ENCODE data around the gene PPM1M.

Gene PPM1M

GRCh38 chr3:52197842-52198625, 47.5 kb upstream of the PPM1M start, which contains the start of gene ALAS1:
ALAS1 (plus strand) TSS chr3:52198160; CDS start chr3:52199242, 1,082 bp downstream.
- Histone ChIP-seq H3K9me3 (ENCODE audit: insufficient read depth, low read depth, low read length) (peaks cover 2% of the 10 kb centered on the region), H3K27me3 (ENCODE audit: insufficient read depth, low read length) (no peaks in the 10 kb centered on the region), H3K18ac (ENCODE audit: low read length) (peak within 1 kb of the TSS; percentile 99), H3K4ac (ENCODE audit: low read depth, low read length) (peak within 1 kb of the TSS; percentile 85), H3K4me2 (ENCODE audit: low read length) (peak within 1 kb of the TSS; percentile 77), H2AK5ac (ENCODE audit: low read length) (peak within 1 kb of the TSS; percentile 93), H3K23ac (ENCODE audit: low read length) (no peak within 1 kb of the TSS), H2AFZ (ENCODE audit: insufficient read depth, low read length, poor library complexity) (peak within 1 kb of the TSS; percentile 94), H3K4me1 (ENCODE audit: control insufficient read depth in 1 of 2, insufficient read depth in 2 of 2, low read length in 2 of 2) (peaks cover 11 to 14% of the 10 kb centered on the region in 2 experiments), H3K36me3 (ENCODE audit: control insufficient read depth in 1 of 2, insufficient read depth in 2 of 2, low read length in 2 of 2) (peaks cover 12% of the 10 kb centered on the region in 2 experiments), H2BK12ac (ENCODE audit: low read length) (peak within 1 kb of the TSS; percentile 59), H3K27ac (ENCODE audit: low read depth, low read length) (peak within 1 kb of the TSS; percentile 79), H3K79me1 (ENCODE audit: low read length) (peaks cover 11% of the 10 kb centered on the region), H4K12ac (ENCODE audit: low read depth, low read length) (peak within 1 kb of the TSS; percentile 79), H4K91ac (ENCODE audit: low read depth, low read length) (peak within 1 kb of the TSS; percentile 95), H3K4me3 (ENCODE audit: low read depth, low read length) (peak within 1 kb of the TSS; percentile 95), H3K14ac (ENCODE audit: low read length) (peak within 1 kb of the TSS; percentile 98), H3K9ac (ENCODE audit: low read length) (peak within 1 kb of the TSS; percentile 88), H2BK5ac (ENCODE audit: low read depth, low read length, poor library complexity) (peak within 1 kb of the TSS; percentile 88), H2BK120ac (ENCODE audit: insufficient read depth, low read length, poor library complexity) (peak within 1 kb of the TSS; percentile 88), H3K79me2 (ENCODE audit: control insufficient read depth, insufficient read depth, low read length, poor library complexity) (peaks cover 7% of the 10 kb centered on the region), H4K8ac (ENCODE audit: low read depth, low read length) (peak within 1 kb of the TSS; percentile 94)
- no CpG with 5 or more reads among the region's 71 CpGs for WGBS (ENCODE audit: extremely low coverage, insufficient coverage, insufficient read length)
- DNase-seq: peak; percentile 93 to 98

- DNase-seq: peak in 1 of 2 donors; percentile 41
- Histone ChIP-seq H3K27ac (ENCODE audit: low read depth, low read length) (no peak overlapping the region), H4K8ac (ENCODE audit: low read depth, low read length) (peak overlapping the region; percentile 94), H3K9ac (ENCODE audit: low read length) (peak overlapping the region; percentile 88), H3K4me1 (ENCODE audit: control insufficient read depth in 1 of 2, insufficient read depth in 2 of 2, low read length in 2 of 2) (peaks cover 11 to 14% of the 10 kb centered on the region in 2 experiments), H3K9me3 (ENCODE audit: insufficient read depth, low read depth, low read length) (peaks cover 2% of the 10 kb centered on the region), H2BK12ac (ENCODE audit: low read length) (no peak overlapping the region), H3K18ac (ENCODE audit: low read length) (peak overlapping the region; percentile 99), H4K12ac (ENCODE audit: low read depth, low read length) (peak overlapping the region; percentile 79), H3K4me3 (ENCODE audit: low read depth, low read length) (peak overlapping the region; percentile 95), H3K27me3 (ENCODE audit: insufficient read depth, low read length) (no peaks in the 10 kb centered on the region), H3K79me2 (ENCODE audit: control insufficient read depth, insufficient read depth, low read length, poor library complexity) (peaks cover 7% of the 10 kb centered on the region), H3K36me3 (ENCODE audit: control insufficient read depth in 1 of 2, insufficient read depth in 2 of 2, low read length in 2 of 2) (peaks cover 18 to 21% of the 10 kb centered on the region in 2 experiments), H2AFZ (ENCODE audit: insufficient read depth, low read length, poor library complexity) (peak overlapping the region; percentile 94), H3K4me2 (ENCODE audit: low read length) (peak overlapping the region; percentile 77), H3K4ac (ENCODE audit: low read depth, low read length) (peak overlapping the region; percentile 85), H4K91ac (ENCODE audit: low read depth, low read length) (peak overlapping the region; percentile 95), H2BK120ac (ENCODE audit: insufficient read depth, low read length, poor library complexity) (peak overlapping the region; percentile 29), H2AK5ac (ENCODE audit: low read length) (peak overlapping the region; percentile 93), H3K23ac (ENCODE audit: low read length) (no peak overlapping the region), H3K14ac (ENCODE audit: low read length) (peak overlapping the region; percentile 98), H2BK5ac (ENCODE audit: low read depth, low read length, poor library complexity) (peak overlapping the region; percentile 88), H3K79me1 (ENCODE audit: low read length) (peaks cover 11% of the 10 kb centered on the region)
- no CpG with 5 or more reads among the region's 14 CpGs for WGBS (ENCODE audit: extremely low coverage, insufficient coverage, insufficient read length)
Measured at GRCh38 chr3:52198643-52199608, 46.6 kb upstream of the PPM1M start.

- H3K79me1 ChIP-seq (ENCODE audit: low read length): peaks cover 11% of the 10 kb centered on the region
- no peak overlapping the region for H4K91ac ChIP-seq (ENCODE audit: low read depth, low read length)
- peak in 1 of 2 donors; percentile 27 for DNase-seq
- H3K27ac ChIP-seq (ENCODE audit: low read depth, low read length): no peak overlapping the region
- H2BK120ac ChIP-seq (ENCODE audit: insufficient read depth, low read length, poor library complexity): no peak overlapping the region
- no peak overlapping the region for H3K14ac ChIP-seq (ENCODE audit: low read length)
- H2AFZ ChIP-seq (ENCODE audit: insufficient read depth, low read length, poor library complexity): no peak overlapping the region
- H3K9ac ChIP-seq (ENCODE audit: low read length): no peak overlapping the region
- H4K12ac ChIP-seq (ENCODE audit: low read depth, low read length): no peak overlapping the region
- H3K36me3 ChIP-seq (ENCODE audit: control insufficient read depth in 1 of 2, insufficient read depth in 2 of 2, low read length in 2 of 2): peaks cover 30 to 40% of the 10 kb centered on the region in 2 experiments
- peaks cover 11 to 14% of the 10 kb centered on the region in 2 experiments for H3K4me1 ChIP-seq (ENCODE audit: control insufficient read depth in 1 of 2, insufficient read depth in 2 of 2, low read length in 2 of 2)
- no peak overlapping the region for H2AK5ac ChIP-seq (ENCODE audit: low read length)
- H3K23ac ChIP-seq (ENCODE audit: low read length): no peak overlapping the region
- peaks cover 7% of the 10 kb centered on the region for H3K79me2 ChIP-seq (ENCODE audit: control insufficient read depth, insufficient read depth, low read length, poor library complexity)
- H3K27me3 ChIP-seq (ENCODE audit: insufficient read depth, low read length): no peaks in the 10 kb centered on the region
- H4K8ac ChIP-seq (ENCODE audit: low read depth, low read length): no peak overlapping the region
- no peak overlapping the region for H3K4me3 ChIP-seq (ENCODE audit: low read depth, low read length)
- WGBS (ENCODE audit: extremely low coverage, insufficient coverage, insufficient read length): no CpG with 5 or more reads among the region's 5 CpGs
- H3K4ac ChIP-seq (ENCODE audit: low read depth, low read length): no peak overlapping the region
- H3K9me3 ChIP-seq (ENCODE audit: insufficient read depth, low read depth, low read length): peaks cover 2% of the 10 kb centered on the region
- H2BK5ac ChIP-seq (ENCODE audit: low read depth, low read length, poor library complexity): no peak overlapping the region
- no peak overlapping the region for H2BK12ac ChIP-seq (ENCODE audit: low read length)
- H3K4me2 ChIP-seq (ENCODE audit: low read length): no peak overlapping the region
- H3K18ac ChIP-seq (ENCODE audit: low read length): no peak overlapping the region
Measured at GRCh38 chr3:52200981-52201679, 44.4 kb upstream of the PPM1M start.
